Measurements from ENCODE around the gene PPP1CC.
A peak's percentile ranks its signal among the peaks of the same experiment; 100 is the strongest.

Gene PPP1CC

DNA sequence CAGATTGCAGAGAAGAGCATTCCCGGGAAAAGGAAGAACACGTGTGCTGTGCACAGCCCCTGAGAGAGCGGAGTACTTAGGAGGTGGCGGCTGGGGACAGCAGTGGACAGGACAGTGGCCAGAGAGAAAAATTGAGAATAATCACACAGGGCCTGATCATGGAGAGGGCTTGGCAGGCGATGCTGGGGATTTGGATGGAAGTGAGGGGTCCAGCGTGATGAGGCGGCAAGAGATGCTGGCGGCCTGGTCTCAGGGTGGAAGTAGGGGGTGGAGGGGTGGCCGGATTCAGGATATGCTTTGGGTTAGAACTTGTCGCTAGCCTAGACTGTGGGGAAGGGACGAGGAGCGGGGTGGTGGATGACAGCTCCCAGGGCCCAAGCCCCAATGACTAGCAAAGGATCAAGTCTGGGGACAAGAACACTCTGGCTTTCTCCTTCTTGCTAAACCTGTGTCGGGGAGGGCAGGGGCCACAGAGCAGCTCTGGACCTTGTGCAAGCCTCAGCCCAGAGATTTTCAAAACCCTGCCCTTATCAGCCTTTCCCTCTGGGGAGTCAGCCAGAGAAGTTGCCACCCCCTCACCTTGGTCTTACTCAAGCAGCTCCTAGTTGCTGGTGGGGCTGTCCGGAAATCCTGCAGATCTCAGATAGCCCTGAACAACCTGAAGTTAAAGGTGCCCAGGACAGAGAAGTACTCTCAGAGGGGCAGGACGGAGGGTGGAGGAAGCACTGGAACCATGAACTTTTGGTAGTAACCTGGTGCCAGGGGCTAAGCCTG is 55.1 kb downstream of the PPP1CC start:
- no peak for DNase-seq (ENCODE audit: low spot score)

DNA sequence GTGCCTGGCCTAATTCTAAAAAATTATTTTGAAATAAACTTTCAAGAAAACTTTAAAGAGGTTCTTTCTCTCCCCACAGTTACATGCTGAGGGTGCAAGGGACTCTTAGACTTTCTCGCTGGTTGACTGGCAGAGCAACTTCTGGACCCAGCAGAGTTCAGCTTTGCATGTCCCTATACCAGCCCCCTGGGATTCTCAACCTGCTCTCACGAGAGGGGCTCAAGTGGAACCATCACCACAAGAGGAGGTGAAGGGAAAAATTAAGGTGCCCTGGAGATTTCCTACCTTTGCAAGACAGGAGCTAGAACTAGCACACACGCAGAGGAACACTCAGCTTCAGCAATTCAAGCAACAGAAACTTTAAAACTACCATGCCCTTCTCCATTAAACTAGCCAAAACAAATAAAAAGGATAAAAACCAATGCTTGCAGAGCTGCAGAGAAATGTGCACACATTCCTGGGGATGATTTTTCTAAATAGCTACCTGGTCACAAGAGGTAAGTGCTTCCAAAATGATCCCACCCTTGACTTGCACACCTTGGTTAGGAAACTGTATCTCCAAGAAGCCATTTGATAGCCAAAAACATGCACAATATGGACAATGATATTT is 56.3 kb downstream of the PPP1CC start:
- DNase-seq (ENCODE audit: low spot score): no peak

- no peak for DNase-seq (ENCODE audit: low spot score)
These were observed 58.3 kb downstream of the PPP1CC start for GRCh38 chr12:110684312-110684836.

- DNase-seq (ENCODE audit: low spot score): no peak
These were observed 58.8 kb downstream of the PPP1CC start for GRCh38 chr12:110683888-110684287.

- no peak for DNase-seq (ENCODE audit: low spot score)
These were observed 62.7 kb downstream of the PPP1CC start for GRCh38 chr12:110680032-110680431.

DNA sequence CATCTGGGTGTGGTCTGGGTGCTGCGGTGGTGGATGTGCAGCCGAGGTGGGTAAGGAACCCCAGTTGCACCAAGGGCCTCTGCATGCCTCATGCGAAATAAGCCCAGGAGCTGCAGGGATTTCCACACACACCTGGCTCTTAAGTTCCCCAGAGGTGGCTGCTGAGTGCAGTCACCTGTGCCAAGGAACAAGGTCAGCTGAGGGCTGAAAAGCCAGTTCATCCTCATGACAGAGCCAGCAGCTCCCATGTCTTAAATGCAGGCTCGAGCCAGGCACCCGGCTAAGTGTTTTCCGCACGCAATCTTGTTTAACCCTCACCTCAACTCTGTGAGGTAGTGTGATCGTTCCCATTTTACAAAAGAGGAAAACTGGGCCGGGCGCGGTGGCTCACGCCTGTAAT is 63.5 kb downstream of the PPP1CC start:
- DNase-seq (ENCODE audit: low spot score): no peak

DNA sequence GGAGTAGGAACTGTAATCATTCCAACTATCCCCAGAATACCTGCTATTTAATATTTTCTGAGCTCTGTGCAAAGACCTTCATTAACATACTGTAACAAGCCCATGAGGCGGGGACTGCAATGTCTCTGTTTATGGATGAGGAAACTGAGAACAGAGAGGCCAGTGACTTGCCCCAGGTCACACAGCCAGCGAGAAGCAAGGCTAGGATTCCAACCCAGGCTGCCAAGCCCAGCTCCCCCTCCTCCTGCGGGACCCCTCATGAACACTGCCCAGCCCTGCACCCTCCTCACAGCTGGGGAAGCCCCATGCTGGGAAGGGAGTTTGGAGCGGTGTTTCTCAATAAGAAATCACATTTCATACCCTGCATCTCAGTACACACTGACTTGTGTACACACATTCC is 64.7 kb downstream of the PPP1CC start:
- DNase-seq (ENCODE audit: low spot score): no peak

DNA sequence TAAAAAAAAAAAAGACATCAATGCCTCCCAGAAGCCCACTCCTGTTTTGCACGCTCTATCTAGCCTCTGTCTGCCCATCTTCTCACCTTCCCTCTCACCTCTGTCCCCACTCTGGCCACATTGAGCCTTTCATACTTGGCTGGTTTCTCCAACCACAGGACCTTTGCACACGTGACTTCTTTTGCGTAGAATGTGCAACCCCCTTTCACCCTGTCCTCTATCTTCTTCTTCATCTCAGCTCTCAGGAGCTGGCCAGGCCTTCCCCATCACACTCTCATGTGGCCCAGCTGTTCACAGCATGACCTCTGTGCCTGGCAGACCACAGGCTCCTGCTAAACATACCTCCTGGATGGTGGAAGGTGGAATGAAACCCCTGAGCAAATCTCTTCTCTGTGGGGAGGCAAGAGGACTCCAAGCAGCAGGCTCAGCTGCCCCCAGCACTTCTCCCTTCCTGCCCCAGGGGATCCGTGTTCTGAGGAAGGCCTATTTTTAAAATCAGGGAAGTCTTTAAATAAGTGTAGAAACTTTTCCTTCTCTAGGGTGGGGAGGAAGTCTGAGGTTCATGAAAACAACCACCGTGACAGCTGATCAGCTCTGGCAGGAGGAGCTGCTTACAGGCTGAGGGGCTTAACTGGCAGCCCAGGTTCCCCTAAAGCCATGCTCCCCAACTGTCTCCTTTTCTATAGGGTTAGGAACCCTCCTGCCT is 65.3 kb downstream of the PPP1CC start:
- peak; percentile 64 for DNase-seq (ENCODE audit: low spot score)

DNA sequence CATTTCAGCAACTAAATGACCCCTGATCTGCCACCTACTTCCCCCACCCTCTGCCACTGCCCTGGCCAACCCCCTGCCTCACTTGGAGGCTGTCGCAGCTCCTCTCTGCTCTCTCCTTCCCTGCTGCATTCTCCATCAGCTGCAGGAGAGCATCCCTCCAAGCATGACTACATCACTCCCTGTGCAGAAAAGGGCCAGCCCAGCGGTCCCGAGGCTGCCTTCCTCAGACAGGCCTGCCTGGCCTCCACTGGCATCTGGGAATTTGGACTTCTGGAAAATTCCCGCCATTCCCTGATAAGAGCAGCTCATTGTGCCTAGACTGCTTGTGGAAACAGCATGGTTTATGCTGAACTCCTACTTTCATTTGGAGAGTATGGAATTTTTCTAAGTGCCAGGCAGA is 66.5 kb downstream of the PPP1CC start:
- DNase-seq (ENCODE audit: low spot score): no peak

GRCh38 chr12:110670161-110670701 is 72.5 kb downstream of the PPP1CC start:
- DNase-seq (ENCODE audit: low spot score): no peak

Measured in globus pallidus (tissue), 1 donor.